H1 (cell line): Measurements from ENCODE around the gene ELOVL5. TPM values are rescaled to one million over a fixed set of nuclear protein-coding genes. Genes with fewer than 3 reads are reported as not detected.

Experiments
- CTCF ChIA-PET: fragments of 300-600 bp; sonication (Branson Sonifier 250); formaldehyde crosslinking; loops from one replicate; lab custom pipeline; 2021; ENCODE audit not compliant: partially characterized antibody; lab: Charles Lee
- POLR2A ChIA-PET: fragments of 300-600 bp; sonication (Branson Sonifier 250); formaldehyde crosslinking; loops from one replicate; lab custom pipeline; 2021; ENCODE audit warnings: inconsistent platforms; ENCODE audit not compliant: partially characterized antibody; lab: Charles Lee
- DNase-seq, 2 experiments: peaks; one replicate each; pipeline versions ENCODE4 v3.0.0 to v3.0.0-alpha.2; 2010 to 2022; ENCODE audit warnings: low spot score in 2 of 2, low read depth in 1 of 2, mixed read lengths in 1 of 2
- FAIRE-seq: peaks from 2 replicates; lab custom pipeline; 2011; peaks lifted over from hg19 to GRCh38; lab: Jason Lieb, UNC
- H2AFZ ChIP-seq: 2 replicates; pipeline ENCODE4 v1.8.1; 2012; ENCODE audit warnings: low read length, inconsistent platforms
- H2AK5ac ChIP-seq: 2 replicates; pipeline ENCODE4 v1.6.1; 2013; ENCODE audit warnings: low read depth, low read length
- H2BK120ac ChIP-seq: replicated peaks from 2 replicates; pipeline ENCODE3; 2013; ENCODE audit warnings: low read depth, low read length, inconsistent platforms
- H2BK12ac ChIP-seq: 2 replicates; pipeline ENCODE4 v1.6.1; 2013; ENCODE audit warnings: low read depth, low read length
- H2BK15ac ChIP-seq: 2 replicates; pipeline ENCODE4 v1.6.1; 2013; ENCODE audit warnings: low read length
- H2BK20ac ChIP-seq: 2 replicates; pipeline ENCODE4 v1.6.1; 2013; ENCODE audit warnings: low read length
- H2BK5ac ChIP-seq: 2 replicates; pipeline ENCODE4 v1.6.1; 2013; ENCODE audit warnings: low read depth, low read length
- H3K14ac ChIP-seq: 2 replicates; pipeline ENCODE4 v1.6.1; 2013; ENCODE audit warnings: inconsistent platforms; ENCODE audit not compliant: insufficient read length
- H3K18ac ChIP-seq: 2 replicates; pipeline ENCODE4 v1.6.1; 2013; ENCODE audit warnings: low read length; ENCODE audit errors: extremely low read depth
- H3K23ac ChIP-seq: 2 replicates; pipeline ENCODE4 v1.6.1; 2013; ENCODE audit warnings: inconsistent platforms; ENCODE audit not compliant: insufficient read length
- H3K23me2 ChIP-seq: 2 replicates; pipeline ENCODE4 v1.6.1; 2013; ENCODE audit warnings: low read depth, low read length
- H3K27ac ChIP-seq: 2 replicates; pipeline ENCODE4 v1.6.1; 2011; ENCODE audit warnings: low read depth, low read length, inconsistent platforms
- H3K27me3 ChIP-seq, 4 experiments: replicated peaks in 1 of 4; 1 replicate in 1 of 4; 2 replicates in 3 of 4; pipeline versions ENCODE4 v1.6.1 to v1.8.1; 2011 to 2013; ENCODE audit warnings: low read length in 3 of 4, mild to moderate bottlenecking in 3 of 4, inconsistent platforms in 2 of 4, mixed read lengths in 2 of 4, moderate library complexity in 1 of 4; ENCODE audit not compliant: control insufficient read depth in 3 of 4, insufficient read depth in 3 of 4; ENCODE audit errors: extremely low read depth in 1 of 4
- H3K36me3 ChIP-seq, 4 experiments: 2 replicates each; pipeline versions ENCODE4 v1.6.1 to v1.8.1; 2011 to 2013; ENCODE audit warnings: mild to moderate bottlenecking in 4 of 4, low read length in 3 of 4, moderate library complexity in 2 of 4, control low read depth in 1 of 4, inconsistent platforms in 1 of 4; ENCODE audit not compliant: insufficient read depth in 4 of 4, control insufficient read depth in 2 of 4
- H3K4ac ChIP-seq: replicated peaks from 2 replicates; pipeline ENCODE3; 2013; ENCODE audit warnings: low read length, low read depth, mixed read lengths, inconsistent platforms; ENCODE audit not compliant: insufficient read length
- H3K4me1 ChIP-seq, 4 experiments: replicated peaks in 1 of 4; 1 replicate in 1 of 4; 2 replicates in 3 of 4; pipeline versions ENCODE4 v1.6.1 to v1.8.1; 2011 to 2013; ENCODE audit warnings: low read length in 3 of 4, inconsistent platforms in 2 of 4, mixed read lengths in 1 of 4; ENCODE audit not compliant: insufficient read depth in 4 of 4, control insufficient read depth in 3 of 4
- H3K4me2 ChIP-seq, 2 experiments: 2 replicates each; pipeline versions ENCODE4 v1.6.1 to v1.8.1; 2011 to 2013; ENCODE audit warnings: low read depth in 2 of 2, low read length in 2 of 2, control low read depth in 1 of 2, inconsistent platforms in 1 of 2, mild to moderate bottlenecking in 1 of 2; ENCODE audit not compliant: insufficient read depth in 1 of 2
- H3K4me3 ChIP-seq, 4 experiments: fragments of 200-600, 300-600 bp in 1 of 4; sonication (generic), shearing (Covaris generic), sonication (Bioruptor Twin) in 1 of 4; 2 replicates each; pipeline versions ENCODE4 v1.5.1 to v1.8.1; 2011 to 2016; ENCODE audit warnings: low read length in 4 of 4, low read depth in 3 of 4, control low read depth in 2 of 4, inconsistent platforms in 2 of 4, mild to moderate bottlenecking in 2 of 4, mixed read lengths in 1 of 4, moderate library complexity in 1 of 4; ENCODE audit not compliant: insufficient read depth in 2 of 4; ENCODE audit errors: extremely low read depth in 1 of 4
- H3K56ac ChIP-seq: replicated peaks from 2 replicates; pipeline ENCODE3; 2013; ENCODE audit warnings: low read depth, mild to moderate bottlenecking, mixed read lengths, low read length, inconsistent platforms; ENCODE audit not compliant: insufficient read length
- H3K79me1 ChIP-seq: 2 replicates; pipeline ENCODE4 v1.6.1; 2013; ENCODE audit warnings: low read depth, low read length, control low read depth
- H3K79me2 ChIP-seq, 2 experiments: 2 replicates each; pipeline versions ENCODE4 v1.6.1 to v1.8.1; 2012 to 2013; ENCODE audit warnings: low read length in 2 of 2, mild to moderate bottlenecking in 2 of 2, inconsistent platforms in 1 of 2; ENCODE audit not compliant: insufficient read depth in 2 of 2, control insufficient read depth in 1 of 2
- H3K9ac ChIP-seq, 4 experiments: replicated peaks in 1 of 4; 1 replicate in 1 of 4; 2 replicates in 3 of 4; pipeline versions ENCODE4 v1.6.1 to v1.8.1; 2011 to 2013; ENCODE audit warnings: low read depth in 3 of 4, low read length in 3 of 4, control low read depth in 2 of 4, mild to moderate bottlenecking in 2 of 4, moderate library complexity in 2 of 4, inconsistent platforms in 1 of 4; ENCODE audit errors: extremely low read depth in 1 of 4
- H3K9me3 ChIP-seq, 2 experiments: 2 replicates each; pipeline versions ENCODE4 v1.6.1 to v1.8.1; 2012 to 2013; ENCODE audit warnings: mild to moderate bottlenecking in 2 of 2, moderate library complexity in 2 of 2, control low read depth in 1 of 2, inconsistent platforms in 1 of 2, low read depth in 1 of 2, low read length in 1 of 2, mixed read lengths in 1 of 2; ENCODE audit not compliant: insufficient read depth in 2 of 2
- H4K20me1 ChIP-seq, 2 experiments: replicated peaks in 1 of 2; 2 replicates each; pipeline versions ENCODE3 to v1.8.1; 2011 to 2013; ENCODE audit warnings: inconsistent platforms in 2 of 2, low read length in 2 of 2, mild to moderate bottlenecking in 1 of 2; ENCODE audit not compliant: insufficient read depth in 2 of 2, control insufficient read depth in 1 of 2
- H4K5ac ChIP-seq: 2 replicates; pipeline ENCODE4 v1.6.1; 2013; ENCODE audit warnings: low read length, low read depth, mixed read lengths, inconsistent platforms; ENCODE audit not compliant: insufficient read length
- H4K8ac ChIP-seq: 2 replicates; pipeline ENCODE4 v1.8.0; 2013; ENCODE audit warnings: mild to moderate bottlenecking, moderate library complexity, low read length, inconsistent platforms; ENCODE audit not compliant: insufficient read depth; ENCODE audit errors: extremely low read depth
- H4K91ac ChIP-seq: replicated peaks from 2 replicates; pipeline ENCODE3; 2013; ENCODE audit warnings: low read length, mixed read lengths, inconsistent platforms; ENCODE audit not compliant: insufficient read length
- PHF8 ChIP-seq: fragments of 200-600 bp; sonication (generic); conservative IDR thresholded peaks from 2 replicates; pipeline ENCODE4 v1.7.1; 2012; ENCODE audit warnings: low read depth, mild to moderate bottlenecking, inconsistent platforms, low read length, moderate library complexity
- WGBS, 2 experiments: shearing (Covaris generic) in 1 of 2; methylation state at CpG; one replicate each; pipeline versions ENCODE4 v1.1.6 to v1.1.7; 2013 to 2015; ENCODE audit warnings: low lambda C conversion rate in 2 of 2, mixed read lengths in 2 of 2, inconsistent platforms in 1 of 2, low coverage in 1 of 2, missing lambda C conversion rate in 1 of 2; ENCODE audit not compliant: insufficient replicate concordance in 2 of 2, insufficient coverage in 1 of 2, insufficient read length in 1 of 2; ENCODE audit errors: extremely low coverage in 1 of 2, missing lambda C conversion rate in 1 of 2; 5-methylcytosine and 5-hydroxymethylcytosine counted together
- polyA plus RNA-seq, 7 experiments: library from polyadenylated mRNA; depleted of rRNA in 3 of 7; stranded (reverse) in 5 of 7; unstranded in 2 of 7; fragments of >200 nt in 5 of 7; fragments of 200-250 nt in 2 of 7; gene quantifications; 1 replicate in 5 of 7; 2 replicates in 1 of 7; 4 replicates in 1 of 7; pipeline versions ENCODE4 v1.2.1 to v1.2.3, GENCODE V29; 2011 to 2013; ENCODE audit warnings: missing spikeins in 2 of 7, mixed read lengths in 2 of 7
- total RNA-seq: library from RNA; stranded (reverse); fragmentation: NEBNext Ultra II Directional; extraction: Animal tissue kit (Norgen Biotek cat#: 25700); gene quantifications from 2 replicates; pipeline ENCODE4 v1.2.1, GENCODE V29; 2021

The ELOVL5 gene
- total and polyA plus RNA-seq, 2 of the 8 experiments (the other 6 are each of a cell fraction or from before 2014, with no cell fraction given), result 113 to 156 TPM

DNA sequence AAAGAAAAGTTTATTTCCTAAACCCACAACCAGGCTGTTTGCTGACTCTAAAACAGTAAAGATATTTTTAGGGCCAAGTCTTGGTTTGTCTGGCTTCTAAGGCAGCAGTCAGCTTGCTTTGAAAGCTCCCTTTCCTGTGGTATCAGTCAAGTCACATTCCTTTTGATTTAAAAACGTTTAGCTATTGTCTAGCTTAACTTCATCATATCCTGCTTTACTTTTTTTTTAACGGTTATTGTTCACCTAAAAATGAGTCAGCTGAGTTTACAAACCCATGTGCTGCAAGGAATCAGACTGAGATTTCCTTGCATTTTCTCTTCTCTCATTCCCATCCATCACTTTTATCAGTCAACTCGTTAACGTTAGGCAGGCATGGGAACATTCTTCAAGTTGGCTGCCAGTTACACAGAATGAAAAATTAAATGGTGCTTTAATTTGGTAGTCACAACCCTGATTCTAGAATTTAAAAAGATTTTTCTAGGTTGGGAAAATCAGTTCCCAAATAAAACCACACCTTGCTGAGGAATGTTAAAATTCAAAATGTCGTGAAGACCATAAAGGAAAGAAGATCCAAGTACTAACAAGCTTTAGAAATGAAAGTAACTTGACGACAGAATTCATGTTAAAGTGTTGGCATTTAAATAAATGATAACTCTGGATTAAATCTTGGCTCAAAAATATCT lies 45.9 kb downstream of the ELOVL5 start:
- Histone ChIP-seq H3K14ac (no peak overlapping the region), H4K5ac (no peak overlapping the region), H3K36me3 (peaks cover 0 to 6% (median 2%) of the 10 kb centered on the region in 4 experiments; a peak in 2 of 8 replicates), H2BK20ac (no peak overlapping the region), H3K18ac (no peak overlapping the region), H3K23me2 (no peaks in the 10 kb centered on the region), H2BK5ac (no peak overlapping the region), H3K23ac (no peak overlapping the region), H3K79me2 (peaks cover 12 to 79% of the 10 kb centered on the region in 2 experiments), H2BK15ac (no peak overlapping the region), H3K4me3 (no peak overlapping the region), H3K79me1 (peaks cover 11% of the 10 kb centered on the region; the same call in 1 of the 2 replicates), H4K20me1 (peaks cover 8 to 18% of the 10 kb centered on the region in 2 experiments), H2AK5ac (no peak overlapping the region), H2BK120ac (no peak overlapping the region), H2BK12ac (no peak overlapping the region), H2AFZ (no peak overlapping the region), H3K4me1 (peaks cover 0 to 7% (median under 1%) of the 10 kb centered on the region in 4 experiments; a peak in 1 of 7 replicates), H3K27me3 (no peaks in the 10 kb centered on the region), H3K4me2 (no peak overlapping the region), H3K9ac (no peak overlapping the region), H4K91ac (no peak overlapping the region), H4K8ac (no peak overlapping the region), H3K27ac (no peak overlapping the region), H3K9me3 (peaks cover 4 to 16% of the 10 kb centered on the region in 2 experiments; a peak in 2 of 4 replicates), H3K4ac (no peak overlapping the region), H3K56ac (no peak overlapping the region)
- ChIA-PET CTCF (interaction anchor here (0.5 to 1.8 kb wide), 3 partner anchors 9 to 12 kb away, joined by 3 to 5 read pairs (median 3); no protein-coding TSS in a partner anchor), POLR2A (interaction anchor here (0.7 to 1.0 kb wide), 3 partner anchors 15 to 26 kb away, joined by 3 read pairs; no protein-coding TSS in a partner anchor)
- no peak for DNase-seq
- FAIRE-seq, result no peak
- 71% methylated on average over 6 of the region's 6 CpGs; no CpG with 5 or more reads in 1 of the 2 experiments for WGBS, 2 experiments
- no peak for TF ChIP-seq PHF8
